ENCODE data around the gene PTPRN. TPM values are rescaled to one million over a fixed set of nuclear protein-coding genes. Genes with fewer than 3 reads are reported as not detected.
A peak's percentile ranks its signal among the peaks of the same experiment; 100 is the strongest.

PTPRN gene
- total RNA-seq, 2 donors from 2014 or later = 0.09 to 6.6 TPM

GRCh38 chr2:219279916-219280516 is 29.2 kb downstream of the PTPRN start:
- Histone ChIP-seq H3K27ac (peak overlapping the region; percentile 94 to 98), H3K9me3 (no peaks in the 10 kb centered on the region), H3K4me1 (replicated peaks) (peaks cover 13% of the 10 kb centered on the region), H3K27me3 (replicated peaks; ENCODE audit: insufficient read depth) (no peaks in the 10 kb centered on the region), H3K36me3 (peaks cover 0 to 16% of the 10 kb centered on the region in 2 donors), H3K4me3 (peak overlapping the region; percentile 64 to 77)
- no peak for DNase-seq (ENCODE audit: low spot score)
- TF ChIP-seq POLR2AphosphoS5 (IDR thresholded peaks at IDR 0.05) (no peak), CTCF (IDR thresholded peaks at IDR 0.05) (no peak), POLR2A (IDR thresholded peaks at IDR 0.05) (no peak)
- WGBS = 43% methylated on average over 12 of the region's 12 CpGs
- intact Hi-C loops (cut with DNase I) = loop anchor here (2.0 kb wide), 1 partner anchor 15 kb away; no protein-coding TSS in a partner anchor

GRCh38 chr2:219279151-219279915 is 29.9 kb downstream of the PTPRN start, which contains the start of gene DNAJB2:
Gene DNAJB2 (plus strand): TSS chr2:219279366. CDS start chr2:219279834, 468 bp downstream.
- WGBS = 1% methylated on average over 51 of the region's 65 CpGs
- peak within 1 kb of the TSS; percentile 64 to 77 for H3K4me3 ChIP-seq
- peak within 1 kb of the TSS; percentile 94 to 98 for H3K27ac ChIP-seq
- peak; percentile 99 for DNase-seq (ENCODE audit: low spot score)
- TF ChIP-seq POLR2A (IDR thresholded peaks at IDR 0.05) (peak; percentile 95), POLR2AphosphoS5 (IDR thresholded peaks at IDR 0.05) (peak; percentile 98), CTCF (IDR thresholded peaks at IDR 0.05) (no peak)
- H3K9me3 ChIP-seq = no peaks in the 10 kb centered on the region
- peaks cover 13% of the 10 kb centered on the region for H3K4me1 ChIP-seq (replicated peaks)
- peaks cover 0 to 9% of the 10 kb centered on the region in 2 donors for H3K36me3 ChIP-seq
- no peaks in the 10 kb centered on the region for H3K27me3 ChIP-seq (replicated peaks; ENCODE audit: insufficient read depth)
- intact Hi-C loops (cut with DNase I) = loop anchor here (2.0 kb wide), 1 partner anchor 15 kb away; no protein-coding TSS in a partner anchor

GRCh38 chr2:219278655-219279150 is 30.5 kb downstream of the PTPRN start:
- WGBS = 9% methylated on average over 9 of the region's 9 CpGs
- intact Hi-C loops (cut with DNase I) = loop anchor here (2.0 kb wide), 1 partner anchor 16 kb away; no protein-coding TSS in a partner anchor
- Histone ChIP-seq H3K27ac (peak overlapping the region; percentile 94 to 98), H3K36me3 (peaks cover 0 to 9% of the 10 kb centered on the region in 2 donors), H3K9me3 (no peaks in the 10 kb centered on the region), H3K27me3 (replicated peaks; ENCODE audit: insufficient read depth) (no peaks in the 10 kb centered on the region), H3K4me3 (peak overlapping the region; percentile 64 to 77), H3K4me1 (replicated peaks) (peaks cover 13% of the 10 kb centered on the region)
- no peak for TF ChIP-seq POLR2A (IDR thresholded peaks at IDR 0.05)
- TF ChIP-seq CTCF (IDR thresholded peaks at IDR 0.05) = peak in 1 of 4 experiments; percentile 21
- no peak for DNase-seq (ENCODE audit: low spot score)

- Histone ChIP-seq H3K9me3 (no peaks in the 10 kb centered on the region), H3K4me1 (replicated peaks) (peaks cover 13% of the 10 kb centered on the region), H3K4me3 (no peak overlapping the region), H3K27ac (peak overlapping the region; percentile 94 to 98), H3K36me3 (peaks cover 0 to 8% of the 10 kb centered on the region in 2 donors), H3K27me3 (replicated peaks; ENCODE audit: insufficient read depth) (no peaks in the 10 kb centered on the region)
- WGBS = 29% methylated on average over 25 of the region's 25 CpGs
- peak; percentile 93 to 98 (median 95) for TF ChIP-seq CTCF (IDR thresholded peaks at IDR 0.05)
- peak; percentile 81 for TF ChIP-seq POLR2AphosphoS5 (IDR thresholded peaks at IDR 0.05)
- no peak for TF ChIP-seq POLR2A (IDR thresholded peaks at IDR 0.05)
- intact Hi-C loops (cut with DNase I) = loop anchor here (2.0 kb wide), 1 partner anchor 17 kb away; no protein-coding TSS in a partner anchor
- peak; percentile 70 for DNase-seq (ENCODE audit: low spot score)
These were observed 31.2 kb downstream of the PTPRN start for GRCh38 chr2:219277703-219278654.

Measured in prostate gland (tissue), 2 donors.